Measurements from ENCODE around the gene NT5E.

Gene NT5E

DNA sequence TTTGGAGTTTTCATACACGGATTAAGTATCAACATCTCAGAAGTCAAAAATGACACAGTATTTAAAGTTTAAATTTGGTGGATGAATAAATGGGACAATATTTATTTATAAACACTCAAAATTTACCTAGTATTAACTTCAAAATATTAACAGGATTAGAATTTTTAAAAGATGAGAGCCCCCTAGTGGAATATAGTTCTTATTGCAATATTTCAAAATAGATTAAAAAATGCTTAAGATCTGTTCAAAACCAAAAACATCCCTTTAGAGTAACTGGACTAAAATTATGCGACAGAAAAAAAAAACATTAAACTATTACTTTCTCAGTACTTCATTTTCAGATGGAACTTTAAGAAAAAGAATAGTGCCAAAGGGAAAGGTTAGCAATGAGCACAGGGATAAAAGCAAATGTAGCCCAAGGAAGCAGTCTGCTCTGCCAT lies 87.2 kb downstream of the NT5E start:
- no peaks in the 10 kb centered on the region for H3K4me1 ChIP-seq (ENCODE audit: control insufficient read depth, low read length)
- no peaks in the 10 kb centered on the region for H3K27me3 ChIP-seq (ENCODE audit: control insufficient read depth, low read length)
- no peak overlapping the region for H3K27ac ChIP-seq (ENCODE audit: low read depth, low read length)
- H3K9me3 ChIP-seq (ENCODE audit: control insufficient read depth, insufficient read depth, low read length): no peaks in the 10 kb centered on the region
- no peaks in the 10 kb centered on the region for H3K79me2 ChIP-seq (ENCODE audit: control insufficient read depth, low read length)
- no peaks in the 10 kb centered on the region for H3K9me2 ChIP-seq (replicated peaks; ENCODE audit: control insufficient read depth, low read length)
- no peak overlapping the region for H3K4me3 ChIP-seq (ENCODE audit: low read length)
- H4K20me1 ChIP-seq (ENCODE audit: control insufficient read depth, insufficient read depth, low read depth, low read length): no peaks in the 10 kb centered on the region
- H3K36me3 ChIP-seq (ENCODE audit: control insufficient read depth, low read length): peaks cover 26% of the 10 kb centered on the region
- H3K4me2 ChIP-seq (ENCODE audit: low read length): no peak overlapping the region
- TF ChIP-seq, protein P1, sequence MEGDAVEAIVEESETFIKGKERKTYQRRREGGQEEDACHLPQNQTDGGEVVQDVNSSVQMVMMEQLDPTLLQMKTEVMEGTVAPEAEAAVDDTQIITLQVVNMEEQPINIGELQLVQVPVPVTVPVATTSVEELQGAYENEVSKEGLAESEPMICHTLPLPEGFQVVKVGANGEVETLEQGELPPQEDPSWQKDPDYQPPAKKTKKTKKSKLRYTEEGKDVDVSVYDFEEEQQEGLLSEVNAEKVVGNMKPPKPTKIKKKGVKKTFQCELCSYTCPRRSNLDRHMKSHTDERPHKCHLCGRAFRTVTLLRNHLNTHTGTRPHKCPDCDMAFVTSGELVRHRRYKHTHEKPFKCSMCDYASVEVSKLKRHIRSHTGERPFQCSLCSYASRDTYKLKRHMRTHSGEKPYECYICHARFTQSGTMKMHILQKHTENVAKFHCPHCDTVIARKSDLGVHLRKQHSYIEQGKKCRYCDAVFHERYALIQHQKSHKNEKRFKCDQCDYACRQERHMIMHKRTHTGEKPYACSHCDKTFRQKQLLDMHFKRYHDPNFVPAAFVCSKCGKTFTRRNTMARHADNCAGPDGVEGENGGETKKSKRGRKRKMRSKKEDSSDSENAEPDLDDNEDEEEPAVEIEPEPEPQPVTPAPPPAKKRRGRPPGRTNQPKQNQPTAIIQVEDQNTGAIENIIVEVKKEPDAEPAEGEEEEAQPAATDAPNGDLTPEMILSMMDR (IDR thresholded peaks at IDR 0.05; ENCODE audit: low read depth, low read length, poor library complexity, severe bottlenecking): peak; percentile 62
- TF ChIP-seq EZH2phosphoT487 (IDR thresholded peaks at IDR 0.05; ENCODE audit: borderline replicate concordance, low read length): no peak
- H3F3A ChIP-seq (ENCODE audit: control insufficient read depth, insufficient read depth): peaks cover 2% of the 10 kb centered on the region; the same call in 1 of the 2 replicates

DNA sequence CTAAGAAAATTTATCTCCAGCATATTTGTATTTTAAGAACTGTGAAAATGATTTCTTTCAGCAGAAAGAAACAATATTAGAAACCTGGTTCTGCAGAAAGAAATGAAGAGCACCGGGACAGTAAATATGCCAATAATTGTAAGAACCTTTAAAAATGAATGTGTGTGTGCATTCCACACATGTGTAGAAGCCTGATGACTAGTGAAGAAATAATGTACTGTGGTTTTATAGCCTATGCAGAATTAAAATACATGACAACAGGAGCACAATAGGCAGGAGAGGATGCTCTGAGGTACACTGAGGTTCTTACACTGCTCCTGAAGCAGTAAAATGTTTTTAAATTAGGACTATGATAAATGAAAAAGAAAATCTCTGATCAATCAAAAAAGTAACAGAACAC lies 94.9 kb downstream of the NT5E start:
- Histone ChIP-seq H3F3A (ENCODE audit: control insufficient read depth, insufficient read depth) (no peaks in the 10 kb centered on the region), H3K4me3 (ENCODE audit: low read length) (no peak overlapping the region), H3K27ac (ENCODE audit: low read depth, low read length) (no peak overlapping the region), H3K9me2 (replicated peaks; ENCODE audit: control insufficient read depth, low read length) (no peaks in the 10 kb centered on the region), H3K79me2 (ENCODE audit: control insufficient read depth, low read length) (no peaks in the 10 kb centered on the region), H3K4me1 (ENCODE audit: control insufficient read depth, low read length) (no peaks in the 10 kb centered on the region), H3K27me3 (ENCODE audit: control insufficient read depth, low read length) (no peaks in the 10 kb centered on the region), H4K20me1 (ENCODE audit: control insufficient read depth, insufficient read depth, low read depth, low read length) (no peaks in the 10 kb centered on the region), H3K9me3 (ENCODE audit: control insufficient read depth, insufficient read depth, low read length) (no peaks in the 10 kb centered on the region), H3K36me3 (ENCODE audit: control insufficient read depth, low read length) (peaks cover 28% of the 10 kb centered on the region), H3K4me2 (ENCODE audit: low read length) (no peak overlapping the region)
- no peak for TF ChIP-seq EZH2phosphoT487 (IDR thresholded peaks at IDR 0.05; ENCODE audit: borderline replicate concordance, low read length)
